Loucy (cell line): Measurements from ENCODE around the gene PIWIL1.

Source experiments
- CTCF ChIP-seq: fragments of 200-600 bp; sonication (generic); conservative IDR thresholded peaks from 2 replicates; pipeline ENCODE4 v1.5.1; 2014; ENCODE audit warnings: mild to moderate bottlenecking, antibody characterized with exemption, low read length
- EZH2phosphoT487 ChIP-seq: fragments of 200-600 bp; IDR thresholded peaks from 2 replicates; pipeline ENCODE4 v1.6.1; 2018; ENCODE audit warnings: antibody characterized with exemption, mild to moderate bottlenecking, moderate library complexity, borderline replicate concordance

- TF ChIP-seq CTCF: no peak
- no peak for TF ChIP-seq EZH2phosphoT487
Observed at GRCh38 chr12:130290114-130290513, 47.6 kb upstream of the PIWIL1 start.
